Ureter (tissue), 1 donor: ENCODE measurements around the gene PTPDC1. TPM values are rescaled to one million over a fixed set of nuclear protein-coding genes. Genes with fewer than 3 reads are reported as not detected.

Experiments
- DNase-seq: peaks from one replicate; pipeline ENCODE4 v3.0.0-alpha.2; 2020; ENCODE audit warnings: low spot score
- total RNA-seq: library from RNA; stranded (reverse); gene quantifications from one replicate; pipeline ENCODE4 v1.2.4, GENCODE V29; 2023
- donor health status: DM: yes; HTN: yes; CAD: no.

The PTPDC1 gene
- total RNA-seq, 1 donor from 2014 or later = 11.5 TPM

GRCh38 chr9:94140418-94140780 lies 56.1 kb downstream of the PTPDC1 start:
- no peak for DNase-seq

GRCh38 chr9:94140791-94141790 lies 56.8 kb downstream of the PTPDC1 start:
- no peak for DNase-seq

GRCh38 chr9:94142353-94142752 lies 58.1 kb downstream of the PTPDC1 start:
- DNase-seq = no peak

- DNase-seq = no peak
These were observed 60.1 kb downstream of the PTPDC1 start for GRCh38 chr9:94144394-94144793.

GRCh38 chr9:94145640-94146039 lies 61.4 kb downstream of the PTPDC1 start:
- no peak for DNase-seq

GRCh38 chr9:94147776-94148175 lies 63.5 kb downstream of the PTPDC1 start:
- DNase-seq = no peak

- no peak for DNase-seq
These were observed 64.2 kb downstream of the PTPDC1 start for GRCh38 chr9:94148419-94148818.

GRCh38 chr9:94149696-94150095 lies 65.4 kb downstream of the PTPDC1 start:
- no peak for DNase-seq

GRCh38 chr9:94150279-94150828 lies 66.1 kb downstream of the PTPDC1 start:
- no peak for DNase-seq

GRCh38 chr9:94150890-94151650 lies 66.8 kb downstream of the PTPDC1 start:
- DNase-seq = no peak

GRCh38 chr9:94153905-94154304 lies 69.6 kb downstream of the PTPDC1 start:
- no peak for DNase-seq

- DNase-seq = no peak
These were observed 72.2 kb downstream of the PTPDC1 start for GRCh38 chr9:94156348-94157049.

- peak; percentile 86 for DNase-seq
These were observed 73.0 kb downstream of the PTPDC1 start for GRCh38 chr9:94157050-94157801.

Other genes starting within 250 kb of the PTPDC1 start
- gene BARX1, start 129.1 kb upstream of the PTPDC1 start, total RNA-seq = not detected
- 8.3 TPM for gene ZNF169, start 174.8 kb downstream of the PTPDC1 start, total RNA-seq
- gene NUTM2F, start 244.2 kb downstream of the PTPDC1 start, total RNA-seq = not detected